ENCODE measurements around the gene OR52A1. TPM values are rescaled to one million over a fixed set of nuclear protein-coding genes. Genes with fewer than 3 reads are reported as not detected.

Gene OR52A1
- total and polyA plus RNA-seq, 9 of the 15 experiments (the other 6 are each of a cell fraction or from before 2014, with no cell fraction given) = under 0.01 to 0.33 (median 0.13) TPM; not detected in 3

- no peak for TF ChIP-seq IRF9 (tag; IDR thresholded peaks at IDR 0.05)
- no peak for TF ChIP-seq ZNF57 (CRISPR knock-in tag; IDR thresholded peaks at IDR 0.05)
- TF ChIP-seq FOXO4 (CRISPR knock-in tag; IDR thresholded peaks at IDR 0.05) = no peak
- peak; percentile 85 for TF ChIP-seq HDAC2 (IDR thresholded peaks at IDR 0.05)
- TF ChIP-seq E2F8 (IDR thresholded peaks at IDR 0.05; ENCODE audit: low read depth, partially characterized antibody) = no peak
- TF ChIP-seq XRCC5 (IDR thresholded peaks at IDR 0.05; ENCODE audit: low read depth, low read length) = no peak
- TF ChIP-seq MEIS2 (IDR thresholded peaks at IDR 0.05; ENCODE audit: partially characterized antibody) = peak; percentile 87
- TF ChIP-seq ZNF830 (CRISPR knock-in tag; IDR thresholded peaks at IDR 0.05) = no peak
- no peak for TF ChIP-seq BMI1 (IDR thresholded peaks at IDR 0.05; ENCODE audit: low read length)
- peak; percentile 68; the same call in 1 of the 2 replicates for TF ChIP-seq ZNF583 (CRISPR knock-in tag; IDR thresholded peaks at IDR 0.05)
- no peak for TF ChIP-seq ZFP1 (CRISPR knock-in tag; IDR thresholded peaks at IDR 0.05)
- TF ChIP-seq ARID1B (IDR thresholded peaks at IDR 0.05) = peak; percentile 97
- 0 out of 2 replicates have a peak, but pooled peaks have one; percentile 14 for TF ChIP-seq THRAP3 (IDR thresholded peaks at IDR 0.05; ENCODE audit: borderline replicate concordance)
- TF ChIP-seq NBN (IDR thresholded peaks at IDR 0.05; ENCODE audit: low read depth) = peak; percentile 91
- TF ChIP-seq ZBTB2 (IDR thresholded peaks at IDR 0.05) = peak; percentile 61; the same call in 1 of the 2 replicates
- no peak for TF ChIP-seq STAT5B (CRISPR knock-in tag; IDR thresholded peaks at IDR 0.05)
- TF ChIP-seq ZNF239 (CRISPR knock-in tag; IDR thresholded peaks at IDR 0.05) = peak; percentile 28; the same call in 1 of the 2 replicates
- no peak for TF ChIP-seq HINFP (tag; conservative IDR thresholded peaks at IDR 0.05; ENCODE audit: low read depth)
- no peak for TF ChIP-seq SAP30 (IDR thresholded peaks at IDR 0.05; ENCODE audit: borderline replicate concordance, insufficient read depth, low read depth, low read length, poor library complexity, severe bottlenecking)
- no peak for TF ChIP-seq FOS (IDR thresholded peaks at IDR 0.05; ENCODE audit: extremely low read depth, insufficient read length)
- peak; percentile 58 for TF ChIP-seq MYBL2 (IDR thresholded peaks at IDR 0.05; ENCODE audit: low read depth)
- no peak for TF ChIP-seq MYBL2 (CRISPR knock-in tag; IDR thresholded peaks at IDR 0.05; ENCODE audit: borderline replicate concordance)
These were observed 2.8 kb downstream of the OR52A1 start (continued) for GRCh38 chr11:5151713-5152153.
